ENCODE data around the gene HOXC9.

- TF ChIP-seq CTCF (IDR thresholded peaks at IDR 0.05; ENCODE audit: borderline replicate concordance, extremely low read depth, low read length, poor library complexity, severe bottlenecking) (no peak), EZH2 (IDR thresholded peaks at IDR 0.05; ENCODE audit: borderline replicate concordance, low read depth, low read length, severe bottlenecking) (no peak)
Observed at GRCh38 chr12:54028314-54029201, 28.6 kb downstream of the HOXC9 start, which contains the start of gene HOXC6.
